ENCODE data around the gene STRN. TPM values are rescaled to one million over a fixed set of nuclear protein-coding genes. Genes with fewer than 3 reads are reported as not detected.

STRN gene
- total RNA-seq, 1 donor from 2014 or later: 28.8 TPM

DNA sequence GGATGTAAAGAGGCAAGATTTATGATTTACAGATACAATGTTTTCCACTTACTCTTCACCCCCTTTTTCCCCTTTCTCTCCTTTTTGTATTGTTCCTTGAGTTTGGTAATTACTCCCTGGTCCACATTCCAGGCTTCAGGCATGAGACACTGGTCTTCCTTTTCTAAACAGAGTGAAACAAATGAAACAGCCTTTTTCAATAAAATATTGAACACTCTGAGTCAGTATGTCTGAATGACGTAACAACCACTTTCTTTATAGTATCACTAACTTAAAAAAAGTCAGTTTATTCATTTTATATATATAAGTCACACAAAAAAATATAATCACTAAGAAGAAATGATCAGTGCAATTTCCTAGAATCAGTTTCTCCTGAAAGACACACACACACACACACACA is 79.7 kb downstream of the STRN start:
- Mint-ChIP-seq H3K27ac (no peak overlapping the region), H3K36me3 (ENCODE audit: low read depth) (peaks cover 30% of the 10 kb centered on the region), H3K27me3 (ENCODE audit: insufficient read depth) (no peaks in the 10 kb centered on the region), H3K4me1 (ENCODE audit: low read depth) (peaks cover 8% of the 10 kb centered on the region), H3K4me3 (no peak overlapping the region), H3K9me3 (no peaks in the 10 kb centered on the region)
- intact Hi-C loops (cut with micrococcal nuclease): loop anchor here (5.0 kb wide), 1 partner anchor 84 kb away; no protein-coding TSS in a partner anchor
- DNase-seq (ENCODE audit: low spot score): no peak

DNA sequence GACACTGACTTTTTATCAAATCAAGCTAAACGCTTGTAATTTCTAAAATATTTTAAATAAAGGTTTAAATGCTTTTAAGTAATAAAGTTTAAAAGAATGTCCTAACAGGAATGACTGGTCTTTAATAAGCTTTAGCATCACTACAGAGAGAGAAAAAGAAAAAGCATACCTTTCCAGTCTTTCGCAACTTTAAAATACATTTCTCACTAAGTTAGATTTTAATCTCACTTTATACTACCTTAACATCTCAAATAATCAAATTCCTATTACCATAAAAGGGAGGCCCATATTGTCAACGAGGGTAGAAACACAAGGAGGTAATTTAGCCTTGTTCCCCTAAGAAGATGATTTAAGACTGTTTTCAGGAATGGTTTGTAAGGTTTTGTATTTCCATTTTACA is 80.7 kb downstream of the STRN start:
- Mint-ChIP-seq H3K9me3 (no peaks in the 10 kb centered on the region), H3K4me3 (no peak overlapping the region), H3K27me3 (ENCODE audit: insufficient read depth) (no peaks in the 10 kb centered on the region), H3K4me1 (ENCODE audit: low read depth) (peaks cover 8% of the 10 kb centered on the region), H3K36me3 (ENCODE audit: low read depth) (peaks cover 30% of the 10 kb centered on the region), H3K27ac (no peak overlapping the region)
- intact Hi-C loops (cut with micrococcal nuclease): loop anchor here (5.0 kb wide), 1 partner anchor 83 kb away; no protein-coding TSS in a partner anchor
- no peak for DNase-seq (ENCODE audit: low spot score)

GRCh38 chr2:36882532-36882931 is 83.8 kb downstream of the STRN start:
- Mint-ChIP-seq H3K36me3 (ENCODE audit: low read depth) (peaks cover 23% of the 10 kb centered on the region), H3K4me1 (ENCODE audit: low read depth) (no peaks in the 10 kb centered on the region), H3K4me3 (no peak overlapping the region), H3K9me3 (no peaks in the 10 kb centered on the region), H3K27ac (no peak overlapping the region), H3K27me3 (ENCODE audit: insufficient read depth) (no peaks in the 10 kb centered on the region)
- intact Hi-C loops (cut with micrococcal nuclease): no loop called here
- no peak for DNase-seq (ENCODE audit: low spot score)

DNA sequence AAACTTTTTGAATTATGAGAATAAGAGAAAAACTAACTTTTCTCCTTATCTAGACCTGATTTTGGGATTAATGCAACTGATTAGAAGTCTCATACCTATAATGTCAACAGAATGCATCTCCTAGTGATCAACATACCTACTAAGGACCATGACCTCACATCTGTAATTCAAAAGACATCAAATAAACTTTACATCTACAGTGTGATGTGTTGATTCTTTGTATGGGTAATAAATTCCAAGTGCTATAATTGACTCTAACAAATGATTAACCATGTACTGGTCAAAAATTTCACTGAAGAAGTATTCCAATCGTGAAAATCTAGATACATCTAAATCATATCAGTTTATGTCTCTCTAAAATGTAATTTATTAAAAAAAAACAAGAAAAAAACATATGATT is 84.5 kb downstream of the STRN start:
- no peak for DNase-seq (ENCODE audit: low spot score)
- Mint-ChIP-seq H3K4me3 (no peak overlapping the region), H3K9me3 (no peaks in the 10 kb centered on the region), H3K27ac (no peak overlapping the region), H3K4me1 (ENCODE audit: low read depth) (no peaks in the 10 kb centered on the region), H3K27me3 (ENCODE audit: insufficient read depth) (no peaks in the 10 kb centered on the region), H3K36me3 (ENCODE audit: low read depth) (peaks cover 27% of the 10 kb centered on the region)
- intact Hi-C loops (cut with micrococcal nuclease): no loop called here

GRCh38 chr2:36878429-36878828 is 87.9 kb downstream of the STRN start:
- Mint-ChIP-seq H3K27ac (no peak overlapping the region), H3K27me3 (ENCODE audit: insufficient read depth) (no peaks in the 10 kb centered on the region), H3K36me3 (ENCODE audit: low read depth) (peaks cover 30% of the 10 kb centered on the region), H3K4me1 (ENCODE audit: low read depth) (no peaks in the 10 kb centered on the region), H3K9me3 (peaks cover 10% of the 10 kb centered on the region), H3K4me3 (no peak overlapping the region)
- DNase-seq (ENCODE audit: low spot score): no peak
- intact Hi-C loops (cut with micrococcal nuclease): no loop called here

DNA sequence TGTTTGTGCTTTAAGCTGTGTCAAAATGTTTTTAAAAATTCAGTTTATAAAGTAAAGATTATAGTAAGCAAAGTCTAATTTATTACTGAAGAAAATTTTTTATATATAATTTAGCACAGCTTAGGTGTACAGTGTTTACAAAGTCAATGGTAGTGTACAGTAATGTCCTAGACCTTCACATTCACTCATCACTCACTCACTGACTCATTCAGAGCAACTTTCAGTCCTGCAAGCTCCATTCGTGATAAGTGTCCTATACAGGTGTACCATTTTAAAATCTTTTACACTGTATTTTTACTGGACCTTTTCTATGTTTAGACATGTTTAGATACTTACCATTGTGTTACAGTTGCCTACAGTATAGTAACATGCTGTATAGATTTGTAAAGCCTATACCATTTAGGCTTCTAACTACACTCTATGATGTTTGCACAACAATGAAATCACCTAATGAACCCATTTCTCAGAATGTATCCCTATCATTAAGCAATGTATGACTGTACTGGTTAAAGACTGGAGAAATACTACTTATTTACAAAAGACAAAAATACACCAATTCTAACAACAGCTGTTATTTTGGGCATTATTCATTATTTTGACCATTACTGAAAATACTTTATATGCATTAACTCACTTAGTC is 95.1 kb downstream of the STRN start:
- Mint-ChIP-seq H3K27me3 (ENCODE audit: insufficient read depth) (no peaks in the 10 kb centered on the region), H3K27ac (no peak overlapping the region), H3K4me3 (no peak overlapping the region), H3K36me3 (ENCODE audit: low read depth) (peaks cover 42% of the 10 kb centered on the region), H3K4me1 (ENCODE audit: low read depth) (no peaks in the 10 kb centered on the region), H3K9me3 (peaks cover 10% of the 10 kb centered on the region)
- intact Hi-C loops (cut with micrococcal nuclease): no loop called here
- no peak for DNase-seq (ENCODE audit: low spot score)

- intact Hi-C loops (cut with micrococcal nuclease): no loop called here
- H3K36me3 Mint-ChIP-seq (ENCODE audit: low read depth): peaks cover 48% of the 10 kb centered on the region
- peaks cover 6% of the 10 kb centered on the region for H3K9me3 Mint-ChIP-seq
- no peaks in the 10 kb centered on the region for H3K4me1 Mint-ChIP-seq (ENCODE audit: low read depth)
- H3K4me3 Mint-ChIP-seq: no peak overlapping the region
- no peak for DNase-seq (ENCODE audit: low spot score)
- no peaks in the 10 kb centered on the region for H3K27me3 Mint-ChIP-seq (ENCODE audit: insufficient read depth)
- H3K27ac Mint-ChIP-seq: no peak overlapping the region
Measured at GRCh38 chr2:36869606-36870005, 96.7 kb downstream of the STRN start.

GRCh38 chr2:36861896-36862295 is 104.4 kb downstream of the STRN start:
- Mint-ChIP-seq H3K27me3 (ENCODE audit: insufficient read depth) (no peaks in the 10 kb centered on the region), H3K36me3 (ENCODE audit: low read depth) (peaks cover 52% of the 10 kb centered on the region), H3K9me3 (no peaks in the 10 kb centered on the region), H3K27ac (no peak overlapping the region), H3K4me1 (ENCODE audit: low read depth) (peaks cover 19% of the 10 kb centered on the region), H3K4me3 (no peak overlapping the region)
- no peak for DNase-seq (ENCODE audit: low spot score)
- intact Hi-C loops (cut with micrococcal nuclease): no loop called here

DNA sequence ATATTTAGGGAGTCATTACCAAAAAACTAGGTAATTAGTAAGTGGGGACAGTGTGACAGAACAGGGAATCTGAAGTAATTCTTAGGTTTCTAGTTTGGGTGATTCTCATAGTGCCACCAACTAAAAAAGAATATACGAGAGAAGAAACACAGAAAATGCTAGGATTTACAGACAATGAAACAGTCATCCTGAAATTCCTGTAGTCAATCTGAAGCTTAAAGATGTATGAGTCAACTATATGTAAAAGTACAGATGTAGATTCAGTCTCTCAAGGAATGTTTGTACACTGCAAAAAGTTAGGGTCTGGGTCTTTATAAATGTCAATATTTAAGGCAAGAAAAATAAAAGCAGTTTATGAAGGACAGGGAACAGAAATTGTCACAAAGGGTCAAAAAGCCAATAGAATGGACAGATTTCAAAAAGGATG is 107.0 kb downstream of the STRN start:
- Mint-ChIP-seq H3K9me3 (no peaks in the 10 kb centered on the region), H3K4me1 (ENCODE audit: low read depth) (peaks cover 19% of the 10 kb centered on the region), H3K27ac (no peak overlapping the region), H3K36me3 (ENCODE audit: low read depth) (peaks cover 37% of the 10 kb centered on the region), H3K4me3 (no peak overlapping the region), H3K27me3 (ENCODE audit: insufficient read depth) (no peaks in the 10 kb centered on the region)
- DNase-seq (ENCODE audit: low spot score): no peak
- intact Hi-C loops (cut with micrococcal nuclease): no loop called here

DNA sequence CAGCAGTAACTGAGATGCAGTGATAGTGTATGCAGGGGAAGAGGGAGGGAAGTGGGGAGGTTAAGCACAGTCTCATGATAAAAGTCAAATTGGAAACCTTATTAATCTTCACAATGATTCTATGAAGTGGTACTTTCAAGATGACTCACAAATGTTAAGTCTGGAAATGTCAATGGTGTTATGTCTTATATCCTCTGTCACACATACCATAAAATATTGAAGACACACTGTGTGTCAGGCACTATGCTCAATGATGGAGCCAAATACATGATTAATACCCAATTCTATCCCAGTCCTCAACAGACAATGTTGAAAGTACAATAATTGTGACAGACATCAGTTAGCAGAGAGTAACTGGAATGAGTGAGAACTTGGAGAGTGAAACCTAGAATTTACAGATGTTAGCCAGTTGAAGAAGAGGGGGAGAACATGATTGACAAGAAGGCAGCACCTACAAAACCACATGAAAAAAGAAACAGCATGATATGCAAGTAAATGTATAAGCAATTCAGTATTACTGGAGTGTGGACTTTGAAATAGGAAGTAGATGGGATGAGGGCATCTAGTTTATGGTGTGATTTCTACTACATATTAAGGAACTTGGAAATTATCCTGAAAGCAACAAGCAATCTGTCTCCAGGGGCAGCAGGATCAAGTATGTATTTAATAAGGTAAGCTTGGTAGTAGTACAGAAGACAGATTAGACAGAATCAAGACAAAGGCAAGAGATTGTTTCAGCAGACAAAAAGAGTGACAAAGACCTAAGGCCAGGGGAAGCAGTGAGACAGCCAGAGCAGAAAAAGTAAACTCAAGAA is 107.6 kb downstream of the STRN start:
- no peaks in the 10 kb centered on the region for H3K27me3 Mint-ChIP-seq (ENCODE audit: insufficient read depth)
- no peak for DNase-seq (ENCODE audit: low spot score)
- peaks cover 33% of the 10 kb centered on the region for H3K36me3 Mint-ChIP-seq (ENCODE audit: low read depth)
- H3K9me3 Mint-ChIP-seq: no peaks in the 10 kb centered on the region
- H3K4me3 Mint-ChIP-seq: no peak overlapping the region
- H3K4me1 Mint-ChIP-seq (ENCODE audit: low read depth): peaks cover 19% of the 10 kb centered on the region
- no peak overlapping the region for H3K27ac Mint-ChIP-seq
- intact Hi-C loops (cut with micrococcal nuclease): no loop called here

GRCh38 chr2:36857713-36858112 is 108.6 kb downstream of the STRN start:
- Mint-ChIP-seq H3K27me3 (ENCODE audit: insufficient read depth) (no peaks in the 10 kb centered on the region), H3K27ac (no peak overlapping the region), H3K36me3 (ENCODE audit: low read depth) (peaks cover 24% of the 10 kb centered on the region), H3K4me1 (ENCODE audit: low read depth) (peaks cover 19% of the 10 kb centered on the region), H3K4me3 (no peak overlapping the region), H3K9me3 (no peaks in the 10 kb centered on the region)
- no peak for DNase-seq (ENCODE audit: low spot score)
- intact Hi-C loops (cut with micrococcal nuclease): no loop called here

DNA sequence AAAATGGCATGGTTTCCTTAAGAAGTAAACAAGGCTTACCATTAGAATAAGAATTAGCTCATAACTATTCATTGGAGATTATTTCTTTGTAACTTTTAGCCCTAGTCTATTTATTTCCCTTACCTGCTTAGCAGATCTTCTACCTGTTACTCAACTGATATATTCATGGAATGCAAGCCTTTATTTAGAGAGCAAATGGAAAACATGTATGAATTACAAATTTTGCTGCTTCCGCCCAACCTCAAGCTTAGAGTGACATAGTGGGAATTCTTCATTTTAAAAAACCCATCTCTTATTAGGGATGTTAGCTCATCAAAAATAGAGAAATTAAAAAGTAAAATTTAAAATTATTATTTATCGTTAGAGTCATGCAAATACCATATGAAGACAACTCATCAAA is 110.9 kb downstream of the STRN start:
- Mint-ChIP-seq H3K9me3 (no peaks in the 10 kb centered on the region), H3K27me3 (ENCODE audit: insufficient read depth) (no peaks in the 10 kb centered on the region), H3K4me3 (no peak overlapping the region), H3K36me3 (ENCODE audit: low read depth) (peaks cover 23% of the 10 kb centered on the region), H3K4me1 (ENCODE audit: low read depth) (peaks cover 19% of the 10 kb centered on the region), H3K27ac (no peak overlapping the region)
- intact Hi-C loops (cut with micrococcal nuclease): no loop called here
- no peak for DNase-seq (ENCODE audit: low spot score)

- H3K27ac Mint-ChIP-seq: no peak overlapping the region
- H3K9me3 Mint-ChIP-seq: no peaks in the 10 kb centered on the region
- H3K36me3 Mint-ChIP-seq (ENCODE audit: low read depth): peaks cover 24% of the 10 kb centered on the region
- intact Hi-C loops (cut with micrococcal nuclease): no loop called here
- no peak for DNase-seq (ENCODE audit: low spot score)
- no peak overlapping the region for H3K4me3 Mint-ChIP-seq
- H3K4me1 Mint-ChIP-seq (ENCODE audit: low read depth): peaks cover 12% of the 10 kb centered on the region
- no peaks in the 10 kb centered on the region for H3K27me3 Mint-ChIP-seq (ENCODE audit: insufficient read depth)
Measured at GRCh38 chr2:36854241-36854640, 112.1 kb downstream of the STRN start.

Data from activated T-helper 1 cell treated with anti-CD3 and anti-CD28 coated beads, Interleukin-12 subunit alpha, Interleukin-12 subunit beta, Interleukin-2, Interleukin-4 antibody, amounts not matched to agents 30 ng/mL and 10 ng/mL and 1 ng/mL, durations not matched to agents 14 hours and 24 hours and 36 hours (primary cell).